ENCODE data around the gene HDAC4.

The HDAC4 gene

DNA sequence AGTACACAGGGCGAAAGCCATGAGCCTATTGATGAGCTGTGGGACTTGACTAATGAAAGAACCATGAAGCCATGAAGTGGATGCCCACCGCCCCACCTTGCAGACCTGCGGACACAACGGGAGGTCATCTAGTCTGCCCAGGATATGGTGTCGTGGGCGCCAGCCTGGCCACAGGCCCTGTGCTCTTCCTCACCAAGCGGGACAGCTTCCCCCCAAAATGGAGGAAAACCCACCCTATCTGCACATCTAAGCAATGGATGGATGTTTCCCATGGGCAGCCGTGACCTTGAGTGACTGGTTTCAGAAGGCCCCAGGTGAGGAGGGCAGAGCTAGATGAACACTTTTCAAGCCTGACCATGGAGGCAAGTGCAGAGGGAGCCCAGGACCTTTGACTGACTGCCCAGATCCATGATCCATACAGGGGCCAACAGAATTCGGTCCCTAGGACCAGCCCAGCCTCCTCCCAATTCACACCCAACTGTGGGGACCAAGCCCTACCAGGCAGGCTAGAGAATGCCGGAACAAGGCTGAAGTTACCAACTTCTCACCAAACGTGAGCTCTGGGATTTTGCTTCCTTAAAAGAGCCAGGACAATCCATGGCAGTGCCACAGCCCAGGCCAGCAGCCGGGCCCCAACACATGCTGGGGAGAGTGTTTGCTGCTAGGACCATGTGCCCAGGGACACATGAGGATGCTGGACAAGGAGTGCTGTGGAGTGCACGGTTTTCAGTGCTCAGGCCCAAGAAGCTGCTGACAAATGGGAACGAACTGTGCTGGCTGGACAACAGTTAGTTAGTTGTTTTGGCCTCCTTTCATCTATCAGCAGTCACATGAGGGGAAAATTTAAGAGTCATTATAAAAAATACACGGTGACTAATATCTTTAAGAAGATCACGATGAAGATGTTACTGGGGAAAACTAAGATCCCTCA lies 249.4 kb downstream of the HDAC4 start:
- no peak for DNase-seq (ENCODE audit: low read depth)
- peaks cover 13% of the 10 kb centered on the region for H3K4me1 ChIP-seq (ENCODE audit: control insufficient read depth, insufficient read depth, low read length)
- peak overlapping the region; percentile 58 for H3K9ac ChIP-seq (ENCODE audit: low read length)
- H3K4me3 ChIP-seq (ENCODE audit: low read length), result no peak overlapping the region
- H3K9me3 ChIP-seq (ENCODE audit: control insufficient read depth, low read length), result no peaks in the 10 kb centered on the region
- H3K36me3 ChIP-seq (ENCODE audit: control insufficient read depth, insufficient read depth, low read length, severe bottlenecking), result peaks cover 30% of the 10 kb centered on the region
- H3K27me3 ChIP-seq (replicated peaks; ENCODE audit: control insufficient read depth, insufficient read depth, low read length), result no peaks in the 10 kb centered on the region

- H3K4me1 ChIP-seq (ENCODE audit: control insufficient read depth, insufficient read depth, low read length), result peaks cover 13% of the 10 kb centered on the region
- no peak overlapping the region for H3K4me3 ChIP-seq (ENCODE audit: low read length)
- no peaks in the 10 kb centered on the region for H3K27me3 ChIP-seq (replicated peaks; ENCODE audit: control insufficient read depth, insufficient read depth, low read length)
- H3K9me3 ChIP-seq (ENCODE audit: control insufficient read depth, low read length), result no peaks in the 10 kb centered on the region
- no peak for DNase-seq (ENCODE audit: low read depth)
- H3K36me3 ChIP-seq (ENCODE audit: control insufficient read depth, insufficient read depth, low read length, severe bottlenecking), result peaks cover 23% of the 10 kb centered on the region
- no peak overlapping the region for H3K9ac ChIP-seq (ENCODE audit: low read length)
These were observed 250.5 kb downstream of the HDAC4 start for GRCh38 chr2:239150125-239151011.

DNA sequence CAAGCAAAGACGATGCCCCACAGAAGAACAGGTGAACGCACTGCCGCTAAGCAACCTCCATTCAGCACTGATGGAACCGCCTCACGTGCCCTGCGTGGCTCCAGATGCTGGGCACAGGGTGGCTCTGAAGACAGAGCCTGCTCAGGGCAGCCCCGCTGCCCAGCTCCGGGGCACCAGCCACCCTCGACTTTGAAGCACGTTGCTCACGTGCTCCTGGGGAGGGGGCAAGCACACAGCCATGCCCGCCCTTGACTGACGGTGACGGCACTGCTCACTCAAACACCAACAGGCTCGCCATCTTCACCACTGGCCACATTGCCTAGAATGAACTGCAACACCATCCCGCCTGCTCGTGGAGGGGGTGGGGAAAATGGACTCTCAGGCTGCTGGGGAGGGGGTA lies 251.3 kb downstream of the HDAC4 start:
- Histone ChIP-seq H3K4me1 (ENCODE audit: control insufficient read depth, insufficient read depth, low read length) (peaks cover 13% of the 10 kb centered on the region), H3K27me3 (replicated peaks; ENCODE audit: control insufficient read depth, insufficient read depth, low read length) (no peaks in the 10 kb centered on the region), H3K9ac (ENCODE audit: low read length) (no peak overlapping the region), H3K9me3 (ENCODE audit: control insufficient read depth, low read length) (no peaks in the 10 kb centered on the region), H3K36me3 (ENCODE audit: control insufficient read depth, insufficient read depth, low read length, severe bottlenecking) (peaks cover 19% of the 10 kb centered on the region), H3K4me3 (ENCODE audit: low read length) (no peak overlapping the region)
- no peak for DNase-seq (ENCODE audit: low read depth)

DNA sequence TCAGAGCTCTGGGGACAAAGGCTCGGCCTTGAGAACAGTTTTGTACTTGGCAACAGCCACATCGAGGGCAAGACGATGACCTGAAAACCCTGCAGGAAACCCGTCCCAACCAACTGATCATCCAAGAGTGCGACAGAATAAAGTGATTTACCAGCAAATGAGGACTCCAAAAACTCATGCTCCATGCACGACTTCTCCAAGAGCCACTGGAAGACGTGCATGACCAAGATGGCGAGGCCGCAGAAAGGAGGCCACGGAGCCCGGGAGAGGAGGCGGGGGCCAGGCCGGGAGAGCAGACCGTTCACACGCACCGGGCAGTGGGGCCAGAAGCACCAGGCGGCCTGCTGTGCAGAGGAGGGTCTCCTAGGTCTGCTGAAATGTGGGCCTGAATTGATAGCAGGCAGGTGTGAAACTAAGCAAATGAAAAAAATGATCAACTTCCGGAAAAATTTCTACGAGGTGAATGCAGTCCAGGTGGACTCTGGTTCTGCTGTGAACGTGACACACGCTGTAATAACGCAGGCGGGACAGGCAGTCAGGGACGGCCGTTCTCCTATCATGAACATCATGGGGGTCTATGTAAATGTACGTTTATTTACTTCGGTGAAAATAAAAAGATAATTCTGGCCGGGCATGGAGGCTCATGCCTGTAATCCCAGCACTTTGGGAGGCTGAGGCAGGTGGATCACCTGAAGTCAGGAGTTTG lies 252.2 kb downstream of the HDAC4 start:
- Histone ChIP-seq H3K4me1 (ENCODE audit: control insufficient read depth, insufficient read depth, low read length) (peaks cover 13% of the 10 kb centered on the region), H3K27me3 (replicated peaks; ENCODE audit: control insufficient read depth, insufficient read depth, low read length) (no peaks in the 10 kb centered on the region), H3K36me3 (ENCODE audit: control insufficient read depth, insufficient read depth, low read length, severe bottlenecking) (peaks cover 17% of the 10 kb centered on the region), H3K4me3 (ENCODE audit: low read length) (no peak overlapping the region), H3K9me3 (ENCODE audit: control insufficient read depth, low read length) (no peaks in the 10 kb centered on the region), H3K9ac (ENCODE audit: low read length) (no peak overlapping the region)
- no peak for DNase-seq (ENCODE audit: low read depth)

DNA sequence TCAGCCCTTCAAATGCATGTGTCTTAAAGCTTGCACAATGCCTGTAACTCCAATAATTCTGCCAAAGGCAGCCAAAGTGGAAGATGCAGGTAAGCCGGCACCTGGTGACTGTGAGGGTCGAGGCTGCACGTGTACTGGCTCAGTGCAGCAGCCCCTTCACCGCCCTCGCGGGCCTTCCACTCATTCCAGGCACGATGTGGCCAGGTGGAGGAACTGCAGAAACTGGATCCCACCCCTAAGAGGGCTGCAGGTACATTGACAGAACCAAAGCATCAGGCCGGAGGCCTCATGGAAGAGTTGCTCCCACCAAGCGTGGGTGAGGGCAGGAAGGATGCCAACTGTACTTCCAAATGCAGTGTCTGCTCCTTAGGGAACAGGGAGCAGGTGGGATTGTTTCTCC lies 253.4 kb downstream of the HDAC4 start:
- H3K9me3 ChIP-seq (ENCODE audit: control insufficient read depth, low read length), result no peaks in the 10 kb centered on the region
- H3K27me3 ChIP-seq (replicated peaks; ENCODE audit: control insufficient read depth, insufficient read depth, low read length), result no peaks in the 10 kb centered on the region
- peaks cover 11% of the 10 kb centered on the region for H3K4me1 ChIP-seq (ENCODE audit: control insufficient read depth, insufficient read depth, low read length)
- peaks cover 19% of the 10 kb centered on the region for H3K36me3 ChIP-seq (ENCODE audit: control insufficient read depth, insufficient read depth, low read length, severe bottlenecking)
- DNase-seq (ENCODE audit: low read depth), result no peak
- H3K9ac ChIP-seq (ENCODE audit: low read length), result no peak overlapping the region
- H3K4me3 ChIP-seq (ENCODE audit: low read length), result no peak overlapping the region

DNA sequence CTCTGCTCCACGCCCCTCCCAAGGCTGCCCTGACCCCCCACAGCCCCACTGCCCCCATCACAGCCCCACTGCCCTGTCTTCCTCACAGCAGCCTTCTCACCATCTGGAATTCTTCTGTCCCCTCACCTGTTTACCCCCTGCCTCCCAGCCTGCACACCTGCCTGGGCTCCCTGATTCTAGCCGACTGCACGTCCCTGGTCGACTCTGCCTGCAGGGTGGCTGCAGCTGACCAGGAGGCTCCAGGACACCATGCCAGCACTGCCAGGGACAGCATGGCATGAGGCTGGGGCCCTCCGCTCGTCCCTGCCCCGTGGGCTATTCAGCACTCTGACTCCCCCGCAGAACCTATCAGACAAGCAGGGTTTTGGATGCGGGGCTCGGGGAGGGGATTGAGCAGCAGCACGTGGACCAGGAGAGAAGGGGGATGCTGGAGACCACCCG lies 254.1 kb downstream of the HDAC4 start:
- Histone ChIP-seq H3K36me3 (ENCODE audit: control insufficient read depth, insufficient read depth, low read length, severe bottlenecking) (peaks cover 19% of the 10 kb centered on the region), H3K9me3 (ENCODE audit: control insufficient read depth, low read length) (no peaks in the 10 kb centered on the region), H3K27me3 (replicated peaks; ENCODE audit: control insufficient read depth, insufficient read depth, low read length) (no peaks in the 10 kb centered on the region), H3K4me1 (ENCODE audit: control insufficient read depth, insufficient read depth, low read length) (peaks cover 6% of the 10 kb centered on the region), H3K9ac (ENCODE audit: low read length) (no peak overlapping the region), H3K4me3 (ENCODE audit: low read length) (no peak overlapping the region)
- no peak for DNase-seq (ENCODE audit: low read depth)

GRCh38 chr2:239146011-239146641 lies 254.7 kb downstream of the HDAC4 start:
- H3K9ac ChIP-seq (ENCODE audit: low read length), result no peak overlapping the region
- DNase-seq (ENCODE audit: low read depth), result no peak
- H3K27me3 ChIP-seq (replicated peaks; ENCODE audit: control insufficient read depth, insufficient read depth, low read length), result no peaks in the 10 kb centered on the region
- H3K9me3 ChIP-seq (ENCODE audit: control insufficient read depth, low read length), result no peaks in the 10 kb centered on the region
- H3K36me3 ChIP-seq (ENCODE audit: control insufficient read depth, insufficient read depth, low read length, severe bottlenecking), result peaks cover 19% of the 10 kb centered on the region
- peaks cover under 1% of the 10 kb centered on the region for H3K4me1 ChIP-seq (ENCODE audit: control insufficient read depth, insufficient read depth, low read length)
- no peak overlapping the region for H3K4me3 ChIP-seq (ENCODE audit: low read length)

DNA sequence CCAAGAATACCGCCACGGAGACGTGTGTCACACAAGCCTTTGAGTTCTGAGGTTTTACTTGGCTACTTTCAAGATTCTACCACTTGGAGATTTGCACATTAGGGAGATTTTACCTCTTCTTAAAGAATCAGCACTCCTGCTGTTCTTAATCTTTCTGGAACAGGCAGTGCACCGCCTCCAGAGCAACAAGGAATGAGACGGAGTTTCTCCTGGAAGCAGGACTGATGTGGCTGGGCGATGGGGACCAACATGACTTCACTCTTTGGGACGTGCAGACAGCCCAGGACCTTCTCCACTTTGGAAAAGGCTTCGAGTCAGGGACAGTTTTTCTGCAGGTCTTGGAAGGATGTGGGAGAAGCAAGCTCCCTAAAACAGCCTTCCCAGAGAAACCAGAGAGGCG lies 255.2 kb downstream of the HDAC4 start:
- H3K27me3 ChIP-seq (replicated peaks; ENCODE audit: control insufficient read depth, insufficient read depth, low read length), result no peaks in the 10 kb centered on the region
- no peak for DNase-seq (ENCODE audit: low read depth)
- H3K36me3 ChIP-seq (ENCODE audit: control insufficient read depth, insufficient read depth, low read length, severe bottlenecking), result peaks cover 19% of the 10 kb centered on the region

GRCh38 chr2:239145106-239145505 lies 255.7 kb downstream of the HDAC4 start:
- Histone ChIP-seq H3K9ac (ENCODE audit: low read length) (no peak overlapping the region), H3K36me3 (ENCODE audit: control insufficient read depth, insufficient read depth, low read length, severe bottlenecking) (peaks cover 19% of the 10 kb centered on the region), H3K4me3 (ENCODE audit: low read length) (no peak overlapping the region), H3K4me1 (ENCODE audit: control insufficient read depth, insufficient read depth, low read length) (no peaks in the 10 kb centered on the region), H3K27me3 (replicated peaks; ENCODE audit: control insufficient read depth, insufficient read depth, low read length) (no peaks in the 10 kb centered on the region), H3K9me3 (ENCODE audit: control insufficient read depth, low read length) (no peaks in the 10 kb centered on the region)
- DNase-seq (ENCODE audit: low read depth), result no peak

More for the DNA sequence above, 255.2 kb downstream of the HDAC4 start:
- Histone ChIP-seq H3K4me3 (ENCODE audit: low read length) (no peak overlapping the region), H3K4me1 (ENCODE audit: control insufficient read depth, insufficient read depth, low read length) (no peaks in the 10 kb centered on the region), H3K9me3 (ENCODE audit: control insufficient read depth, low read length) (no peaks in the 10 kb centered on the region), H3K9ac (ENCODE audit: low read length) (no peak overlapping the region)

DNA sequence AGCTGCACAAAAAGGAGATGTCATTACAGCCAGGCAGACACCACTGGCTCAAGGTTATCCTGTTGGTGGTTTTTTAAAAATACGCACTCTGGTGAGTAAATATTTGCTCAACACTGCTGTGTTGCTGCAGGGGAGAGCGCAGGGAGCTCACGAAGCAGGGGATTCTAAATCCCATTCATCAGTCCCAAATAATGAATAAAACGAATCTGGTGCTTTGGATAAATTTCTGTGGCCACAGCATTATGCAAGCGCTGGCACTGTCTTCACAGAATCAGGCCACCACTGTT lies 256.2 kb downstream of the HDAC4 start:
- Histone ChIP-seq H3K9me3 (ENCODE audit: control insufficient read depth, low read length) (no peaks in the 10 kb centered on the region), H3K9ac (ENCODE audit: low read length) (no peak overlapping the region), H3K27me3 (replicated peaks; ENCODE audit: control insufficient read depth, insufficient read depth, low read length) (no peaks in the 10 kb centered on the region), H3K36me3 (ENCODE audit: control insufficient read depth, insufficient read depth, low read length, severe bottlenecking) (peaks cover 21% of the 10 kb centered on the region), H3K4me1 (ENCODE audit: control insufficient read depth, insufficient read depth, low read length) (no peaks in the 10 kb centered on the region), H3K4me3 (ENCODE audit: low read length) (no peak overlapping the region)
- no peak for DNase-seq (ENCODE audit: low read depth)

All from adipocyte (in vitro differentiated cells).